Stimulated activated CD8-positive, alpha-beta memory T cell treated with anti-CD3 and anti-CD28 coated beads, Interleukin-15, amount 100 ng/mL, for 24 hours (primary cell): ENCODE measurements around the gene BNC1.

Experiments used
- DNase-seq: peaks from one replicate; pipeline ENCODE4 v3.0.0-alpha.2; 2020; ENCODE audit warnings: low read depth

The BNC1 gene, protein sequence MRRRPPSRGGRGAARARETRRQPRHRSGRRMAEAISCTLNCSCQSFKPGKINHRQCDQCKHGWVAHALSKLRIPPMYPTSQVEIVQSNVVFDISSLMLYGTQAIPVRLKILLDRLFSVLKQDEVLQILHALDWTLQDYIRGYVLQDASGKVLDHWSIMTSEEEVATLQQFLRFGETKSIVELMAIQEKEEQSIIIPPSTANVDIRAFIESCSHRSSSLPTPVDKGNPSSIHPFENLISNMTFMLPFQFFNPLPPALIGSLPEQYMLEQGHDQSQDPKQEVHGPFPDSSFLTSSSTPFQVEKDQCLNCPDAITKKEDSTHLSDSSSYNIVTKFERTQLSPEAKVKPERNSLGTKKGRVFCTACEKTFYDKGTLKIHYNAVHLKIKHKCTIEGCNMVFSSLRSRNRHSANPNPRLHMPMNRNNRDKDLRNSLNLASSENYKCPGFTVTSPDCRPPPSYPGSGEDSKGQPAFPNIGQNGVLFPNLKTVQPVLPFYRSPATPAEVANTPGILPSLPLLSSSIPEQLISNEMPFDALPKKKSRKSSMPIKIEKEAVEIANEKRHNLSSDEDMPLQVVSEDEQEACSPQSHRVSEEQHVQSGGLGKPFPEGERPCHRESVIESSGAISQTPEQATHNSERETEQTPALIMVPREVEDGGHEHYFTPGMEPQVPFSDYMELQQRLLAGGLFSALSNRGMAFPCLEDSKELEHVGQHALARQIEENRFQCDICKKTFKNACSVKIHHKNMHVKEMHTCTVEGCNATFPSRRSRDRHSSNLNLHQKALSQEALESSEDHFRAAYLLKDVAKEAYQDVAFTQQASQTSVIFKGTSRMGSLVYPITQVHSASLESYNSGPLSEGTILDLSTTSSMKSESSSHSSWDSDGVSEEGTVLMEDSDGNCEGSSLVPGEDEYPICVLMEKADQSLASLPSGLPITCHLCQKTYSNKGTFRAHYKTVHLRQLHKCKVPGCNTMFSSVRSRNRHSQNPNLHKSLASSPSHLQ

DNA sequence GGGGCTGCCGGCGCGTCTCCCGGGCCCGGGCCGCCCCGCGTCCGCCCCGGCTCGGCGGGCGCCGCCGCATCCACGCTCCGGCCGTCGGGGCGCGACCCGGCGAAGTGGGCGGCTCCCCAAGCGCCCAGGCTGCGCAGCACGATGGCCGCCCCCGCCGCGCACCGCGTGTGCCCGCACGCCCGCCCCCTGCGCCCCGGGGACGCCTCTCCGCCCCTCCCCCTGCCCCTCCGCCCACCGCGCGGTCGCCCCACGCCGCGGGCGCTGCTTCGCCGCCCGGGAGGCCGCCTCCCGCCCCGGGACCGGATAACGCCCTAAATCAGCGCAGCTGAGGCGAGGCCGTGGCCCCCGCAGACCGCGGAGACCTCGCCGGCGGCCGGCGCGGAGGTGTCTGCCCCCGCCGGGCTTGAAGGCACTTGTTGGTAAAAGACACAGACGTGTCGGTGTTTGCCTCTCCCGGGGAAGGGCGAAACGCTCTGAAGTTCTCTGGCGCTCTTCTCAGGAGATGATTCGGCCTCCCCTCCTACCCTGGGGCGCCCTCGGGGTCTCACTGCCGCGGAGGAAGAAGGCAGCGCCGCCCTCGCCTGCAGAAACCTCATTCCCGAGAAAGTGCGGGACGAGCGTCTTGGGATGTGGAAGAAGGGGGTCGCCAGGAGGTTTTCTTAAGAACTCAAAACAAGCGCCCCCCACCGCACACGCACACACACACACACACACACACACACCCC, at the start of gene BNC1:
TSS of gene BNC1 (minus strand) at position 106 of the 725 bp plus-strand sequence. CDS start at position 70, 36 bp downstream.
- no peak for DNase-seq

DNA sequence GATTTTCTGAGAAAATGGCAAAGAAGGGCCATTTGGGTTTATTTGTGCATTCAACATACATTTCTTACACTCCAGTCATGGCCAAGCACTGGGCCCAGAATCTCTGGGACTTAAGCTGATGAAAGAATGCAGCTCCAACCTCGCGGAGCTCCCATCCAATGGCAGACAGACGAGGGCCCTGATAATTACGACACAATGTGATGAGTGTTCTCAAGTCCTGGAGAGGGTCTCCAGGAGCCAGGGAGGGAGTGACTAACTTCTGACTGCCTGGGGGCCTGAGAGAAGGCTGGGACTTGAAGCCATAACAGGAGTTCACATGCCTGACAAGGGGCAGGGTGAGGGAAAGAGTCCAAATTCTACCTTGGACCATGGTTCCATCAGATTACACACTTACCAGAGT, 42.6 kb upstream of the BNC1 start:
- no peak for DNase-seq

GRCh38 chr15:83324799-83325198, 40.3 kb upstream of the BNC1 start:
- DNase-seq, result no peak

GRCh38 chr15:83323296-83323711, 38.8 kb upstream of the BNC1 start:
- DNase-seq, result no peak

- no peak for DNase-seq
Measured at GRCh38 chr15:83322691-83323090, 38.2 kb upstream of the BNC1 start.

- no peak for DNase-seq
Measured at GRCh38 chr15:83322061-83322460, 37.6 kb upstream of the BNC1 start.

DNA sequence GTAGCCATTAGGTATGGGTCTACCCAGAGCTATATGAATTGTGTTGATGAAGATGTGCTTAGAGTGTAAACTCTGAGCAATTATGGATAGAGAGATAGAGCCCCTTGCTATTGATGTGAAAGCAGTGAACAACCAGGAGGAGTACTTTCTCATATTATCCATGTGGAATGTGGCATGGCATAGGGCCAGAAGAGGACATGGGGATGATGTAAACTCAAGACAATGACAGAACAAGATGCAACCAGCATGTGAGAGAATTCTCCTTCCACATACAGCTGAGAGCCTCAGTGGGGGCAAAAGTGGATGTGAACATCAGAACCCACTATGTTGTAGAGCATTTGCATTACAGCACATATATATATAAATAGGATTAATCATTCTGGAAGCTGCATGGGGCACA, 36.4 kb upstream of the BNC1 start:
- no peak for DNase-seq

- DNase-seq, result no peak
Measured at GRCh38 chr15:83320404-83320803, 35.9 kb upstream of the BNC1 start.

DNA sequence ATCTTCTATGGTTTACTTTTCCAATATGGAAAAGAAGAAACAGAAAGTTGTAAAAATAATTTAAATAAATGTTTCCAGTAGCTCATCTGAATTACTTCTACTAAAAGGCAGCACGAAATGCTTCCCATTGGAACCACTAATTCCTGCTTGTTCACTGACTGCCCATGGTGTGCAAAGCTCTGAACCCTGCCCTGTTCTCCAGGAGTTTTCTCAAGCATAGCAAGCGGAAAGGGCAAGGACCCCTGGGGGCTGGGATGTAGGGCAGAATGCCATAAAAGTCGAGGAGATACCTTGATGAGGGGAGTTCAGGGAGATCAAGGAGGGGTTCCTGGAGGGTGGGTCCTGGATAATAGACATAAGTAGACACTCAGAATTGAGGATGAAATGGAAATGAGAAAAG, 35.3 kb upstream of the BNC1 start:
- no peak for DNase-seq

GRCh38 chr15:83318861-83319415, 34.5 kb upstream of the BNC1 start:
- no peak for DNase-seq

- DNase-seq, result no peak
Measured at GRCh38 chr15:83318036-83318435, 33.6 kb upstream of the BNC1 start.

- DNase-seq, result no peak
Measured at GRCh38 chr15:83312071-83312470, 27.6 kb upstream of the BNC1 start.

GRCh38 chr15:83310521-83311456, 26.3 kb upstream of the BNC1 start:
- DNase-seq, result no peak

- DNase-seq, result no peak
Measured at GRCh38 chr15:83308671-83309070, 24.2 kb upstream of the BNC1 start.

DNA sequence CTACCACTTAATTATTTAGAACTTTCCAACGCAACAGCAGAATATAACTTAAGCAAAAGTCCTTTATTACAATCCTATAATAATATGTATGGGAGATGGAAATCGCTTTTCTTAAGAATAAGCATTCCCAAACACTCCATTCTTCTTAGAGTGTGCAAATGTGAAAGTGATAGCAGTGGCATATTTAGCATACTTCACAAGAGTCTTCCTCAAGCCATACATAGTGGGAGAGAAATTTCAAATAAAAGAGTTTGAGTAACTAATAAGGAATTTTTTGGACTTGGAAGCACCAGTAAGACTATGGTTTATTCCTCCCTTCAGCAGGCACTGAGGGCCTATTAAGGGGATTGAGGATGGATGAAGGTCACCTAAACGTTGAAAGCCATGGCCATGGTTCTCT, 22.1 kb upstream of the BNC1 start:
- DNase-seq, result no peak

DNA sequence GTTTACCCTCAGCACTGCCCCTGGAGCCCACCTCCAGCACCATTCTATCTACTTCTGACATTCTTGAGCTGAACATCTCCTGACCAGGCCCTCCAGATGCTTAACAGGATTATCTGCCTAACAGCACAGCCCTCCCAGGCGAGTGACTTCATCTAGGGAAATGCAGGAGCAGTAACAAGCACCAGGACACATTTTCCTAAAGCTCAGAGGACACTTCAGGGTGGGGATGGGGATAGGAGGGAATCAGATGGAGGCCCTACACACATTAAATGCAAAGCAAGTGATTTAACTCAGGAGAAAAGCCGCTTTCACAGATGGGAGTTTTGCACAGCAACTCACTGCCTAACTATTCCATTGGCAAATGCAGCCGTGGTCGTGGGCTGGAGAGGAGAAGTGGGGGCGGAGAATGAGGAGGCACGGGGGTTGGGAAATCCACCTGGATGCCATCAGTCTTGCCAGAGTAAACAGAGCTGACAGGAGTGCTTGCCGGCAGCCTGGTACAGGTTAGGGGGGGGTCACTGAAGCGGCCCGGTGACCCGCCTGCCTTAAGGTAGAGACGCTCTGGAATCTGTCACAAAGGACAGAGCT, 21.3 kb upstream of the BNC1 start:
- DNase-seq, result no peak

DNA sequence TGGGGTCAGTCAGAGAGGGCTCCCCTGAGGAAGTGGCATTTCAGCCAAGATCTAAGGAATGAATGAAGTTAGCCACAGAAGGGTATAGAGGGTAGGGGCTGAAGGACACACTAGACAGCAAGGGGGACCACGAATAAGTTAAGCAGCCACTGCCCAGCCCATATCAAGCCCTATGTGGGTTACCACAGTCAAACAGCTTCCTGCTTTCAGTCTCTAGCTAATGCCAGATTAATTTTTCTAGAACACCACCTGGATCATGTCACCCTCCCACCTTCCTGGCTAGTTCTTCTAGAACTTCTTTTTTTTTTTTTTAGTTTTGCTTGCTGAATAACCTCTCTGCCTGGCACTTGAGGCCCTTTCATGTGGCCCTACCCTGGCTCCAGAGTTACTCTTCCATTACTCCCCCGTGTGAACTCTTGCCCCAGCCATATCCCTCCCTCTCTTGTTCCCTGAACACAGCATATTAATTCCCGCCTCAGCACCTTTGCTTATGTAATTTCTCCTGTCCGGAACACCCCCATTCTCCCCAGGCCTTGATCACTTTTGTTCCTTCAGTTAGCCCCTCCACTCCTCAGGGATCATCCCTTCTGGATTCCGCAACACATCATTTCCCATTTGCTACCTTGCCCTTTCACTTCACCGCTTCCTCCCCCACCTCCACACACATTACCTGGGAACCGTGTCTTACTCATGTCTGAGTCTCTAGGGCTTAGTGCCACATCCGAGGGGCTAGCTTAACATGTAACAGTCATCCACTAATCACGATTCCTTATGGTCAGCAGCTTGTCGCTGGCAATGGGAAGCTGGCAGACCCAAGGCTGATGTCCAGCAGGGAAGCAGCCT, 20.6 kb upstream of the BNC1 start:
- no peak for DNase-seq

DNA sequence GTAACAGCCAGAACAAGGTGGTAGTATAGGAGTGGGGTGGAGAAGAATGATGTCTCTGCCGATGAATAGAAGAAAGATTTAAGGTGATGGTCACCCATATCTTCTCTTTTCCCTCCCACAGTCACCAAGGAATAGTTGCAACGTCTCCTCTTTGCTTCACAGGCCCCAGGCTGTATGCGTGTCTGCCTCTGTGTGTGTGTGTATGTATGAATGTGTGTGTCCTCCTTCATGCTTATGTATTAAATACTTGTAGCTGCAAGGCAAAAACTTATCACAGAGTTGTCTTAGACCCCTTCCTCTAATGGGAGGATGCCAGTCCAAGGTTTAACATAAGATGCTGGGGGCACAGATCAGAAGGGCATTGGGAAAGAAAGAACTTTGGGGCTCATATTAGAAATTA, 19.1 kb upstream of the BNC1 start:
- no peak for DNase-seq

DNA sequence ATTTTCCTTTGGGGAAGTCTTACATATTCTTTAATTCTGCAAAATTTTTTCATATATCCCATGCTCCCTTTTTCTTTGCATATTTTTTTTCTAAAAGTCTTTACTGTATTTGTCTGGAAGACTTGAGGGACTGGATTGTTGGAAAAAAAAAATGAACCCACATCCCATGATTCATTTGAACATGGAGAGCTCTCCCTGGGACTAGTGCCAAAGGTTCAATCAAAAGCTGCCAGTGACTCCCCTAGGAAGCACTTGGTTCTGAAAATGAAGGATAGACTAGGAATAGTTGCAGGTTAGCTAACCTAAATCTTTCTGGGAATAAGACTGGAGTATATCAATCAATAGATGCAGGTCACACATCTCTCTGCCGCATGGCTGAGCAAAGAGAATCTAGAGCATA, 16.4 kb upstream of the BNC1 start:
- no peak for DNase-seq

- DNase-seq, result no peak
Measured at GRCh38 chr15:83299462-83299861, 15.0 kb upstream of the BNC1 start.
